HepG2 (cell line): Measurements from ENCODE around the gene SPOP. TPM values are rescaled to one million over a fixed set of nuclear protein-coding genes. Genes with fewer than 3 reads are reported as not detected.

Source experiments
- ATF3 ChIP-seq: sonication (generic); formaldehyde crosslinking; IDR thresholded peaks from 2 replicates; pipeline ENCODE4 v1.4.0; 2020; ENCODE audit warnings: missing genetic modification reagents
- GRHL1 ChIP-seq: sonication (generic); formaldehyde crosslinking; conservative IDR thresholded peaks from 2 replicates; pipeline ENCODE4 v1.8.0; 2022; ENCODE audit warnings: missing genetic modification reagents
- MNT ChIP-seq: fragments of 450-650 bp; IDR thresholded peaks from 2 replicates; pipeline ENCODE4 v1.6.1; 2016
- ZBTB14 ChIP-seq: sonication (generic); formaldehyde crosslinking; IDR thresholded peaks from 2 replicates; pipeline ENCODE4 v1.4.0; 2020; ENCODE audit warnings: missing genetic modification reagents
- ZNF407 ChIP-seq: sonication (generic); formaldehyde crosslinking; IDR thresholded peaks from one replicate; pipeline ENCODE4 v1.5.1; 2020; ENCODE audit warnings: mild to moderate bottlenecking, missing genetic modification reagents; ENCODE audit errors: not compliant biosample characterization
- polyA plus RNA-seq, 8 experiments: library from polyadenylated mRNA; depleted of rRNA in 3 of 8; stranded (reverse) in 7 of 8; unstranded in 1 of 8; fragments of >200 nt; fragmentation: Illumina TruSeq in 4 of 8; extraction: Trizol in 4 of 8; gene quantifications; 2 replicates each; pipeline versions ENCODE4 v1.2.1 to v1.2.3, GENCODE V29; 2011 to 2016; ENCODE audit warnings: low read depth in 4 of 8, missing spikeins in 1 of 8, mixed read lengths in 1 of 8; ENCODE audit not compliant: insufficient read depth in 1 of 8
- total RNA-seq, 5 experiments: library from RNA; depleted of rRNA; stranded (reverse); fragments of >200 nt; fragmentation: Illumina TruSeq; extraction: Trizol; gene quantifications; 2 replicates each; pipeline ENCODE4 v1.2.3, GENCODE V29; 2016; ENCODE audit warnings: low read depth in 1 of 5

SPOP gene
- total and polyA plus RNA-seq, 2 of the 13 experiments (the other 11 are each of a cell fraction or from before 2014, with no cell fraction given), result 52.8 to 60.8 TPM

GRCh38 chr17:49645654-49646053 is 32.2 kb downstream of the SPOP start (continued):
- TF ChIP-seq ZBTB14 (CRISPR knock-in tag) (no peak), ATF3 (CRISPR knock-in tag) (no peak), GRHL1 (no peak), ZNF407 (no peak), MNT (no peak)
